ENCODE measurements around the gene UTP11.

The UTP11 gene

DNA sequence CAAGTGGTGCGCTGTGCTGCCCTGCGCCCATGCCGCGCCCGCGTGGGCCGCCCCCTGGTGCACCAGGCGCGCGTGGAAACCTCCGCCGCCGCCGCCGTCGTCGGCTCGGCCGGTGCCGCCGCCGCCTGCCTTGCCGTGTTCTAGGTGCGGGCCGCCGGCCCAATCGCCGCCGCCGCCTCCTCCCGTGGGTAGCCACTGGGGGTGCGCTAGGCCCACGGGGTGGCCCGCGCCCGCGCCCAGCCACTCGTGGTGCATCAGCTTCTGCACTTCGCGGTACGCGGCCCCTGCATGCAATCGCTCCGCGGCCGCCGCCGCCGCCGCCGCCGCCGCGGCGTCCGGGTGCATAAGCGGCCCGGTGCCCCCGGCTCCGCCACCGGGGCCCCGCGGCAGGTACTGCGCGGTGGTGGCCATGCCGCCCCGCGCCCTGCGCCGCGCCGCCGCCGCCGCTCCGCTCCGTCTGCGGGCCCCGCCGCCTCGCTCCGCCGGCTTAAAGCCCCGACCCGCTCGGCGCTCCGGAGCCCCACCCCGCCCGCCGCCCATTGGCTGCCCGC, 33.9 kb downstream of the UTP11 start, which contains the start of gene POU3F1:
TSS of gene POU3F1 (minus strand) at position 461 of the 551 bp plus-strand sequence. CDS start at position 411, 50 bp downstream.
- DNase-seq (ENCODE audit: low read depth in 2 of 2): no peak

DNA sequence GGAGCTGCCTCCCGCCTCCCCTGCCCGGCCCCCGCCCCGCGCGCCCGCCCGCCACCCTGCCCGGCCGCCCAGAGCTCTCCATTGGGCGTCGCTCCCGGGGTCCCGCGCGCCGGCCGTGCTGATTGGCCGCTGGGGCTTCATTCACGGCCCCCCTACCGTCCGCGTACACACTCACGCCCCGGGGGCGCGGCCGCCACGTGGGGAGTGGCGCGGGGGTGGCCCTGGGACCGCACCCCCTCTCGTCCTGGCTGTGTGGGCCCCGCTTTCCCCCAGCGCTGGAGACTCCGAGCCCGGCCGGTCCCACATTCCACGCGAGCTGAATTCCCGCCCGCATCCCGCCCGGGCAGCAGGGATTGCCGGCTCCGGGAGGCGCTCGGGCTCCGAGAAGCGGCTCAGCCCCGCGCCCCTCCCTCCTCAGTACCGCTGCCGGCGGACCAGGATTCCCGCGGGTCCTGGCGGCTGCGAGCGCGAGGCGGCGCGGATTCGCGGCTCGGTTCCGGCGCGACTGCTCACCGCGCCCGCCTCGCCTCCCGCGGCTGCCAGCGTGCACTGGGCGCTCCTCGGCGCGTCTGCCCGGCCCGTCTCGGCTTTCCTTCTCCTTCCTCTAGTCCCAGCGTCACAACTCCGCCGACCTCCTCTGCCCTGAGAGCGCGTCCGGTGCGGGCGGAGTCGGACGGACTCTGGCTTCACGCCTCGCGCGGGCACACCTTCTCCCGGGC, 34.5 kb downstream of the UTP11 start:
- peak; percentile 41 to 62 for DNase-seq (ENCODE audit: low read depth in 2 of 2)

DNA sequence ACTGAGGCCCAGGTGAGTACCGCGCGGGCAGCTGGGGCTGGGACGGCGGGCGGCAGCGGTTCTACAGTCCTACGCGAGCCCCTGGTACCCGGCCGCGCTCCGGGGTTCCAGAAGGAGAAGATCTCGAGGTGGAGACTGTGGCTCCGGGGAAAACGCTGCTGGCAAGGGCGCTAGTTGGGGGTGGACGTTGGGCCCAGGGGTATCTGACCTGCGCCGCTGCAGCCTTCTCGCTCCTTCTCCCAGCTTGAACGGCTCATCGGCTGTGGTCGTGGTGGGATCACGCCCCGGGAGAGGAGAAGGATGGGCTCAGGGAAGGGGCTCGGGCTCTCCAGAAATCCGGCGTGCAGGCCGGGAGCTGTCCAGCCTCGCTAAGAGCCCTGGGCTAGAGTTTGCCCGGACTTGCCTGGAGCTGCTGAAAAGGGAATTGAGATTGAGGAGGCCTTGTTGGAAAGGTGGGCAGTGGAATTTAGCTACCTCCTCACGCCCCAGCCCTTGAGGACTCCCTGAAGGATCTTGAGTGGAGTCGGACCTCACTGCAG, 35.1 kb downstream of the UTP11 start:
- no peak for DNase-seq (ENCODE audit: low read depth in 2 of 2)

DNA sequence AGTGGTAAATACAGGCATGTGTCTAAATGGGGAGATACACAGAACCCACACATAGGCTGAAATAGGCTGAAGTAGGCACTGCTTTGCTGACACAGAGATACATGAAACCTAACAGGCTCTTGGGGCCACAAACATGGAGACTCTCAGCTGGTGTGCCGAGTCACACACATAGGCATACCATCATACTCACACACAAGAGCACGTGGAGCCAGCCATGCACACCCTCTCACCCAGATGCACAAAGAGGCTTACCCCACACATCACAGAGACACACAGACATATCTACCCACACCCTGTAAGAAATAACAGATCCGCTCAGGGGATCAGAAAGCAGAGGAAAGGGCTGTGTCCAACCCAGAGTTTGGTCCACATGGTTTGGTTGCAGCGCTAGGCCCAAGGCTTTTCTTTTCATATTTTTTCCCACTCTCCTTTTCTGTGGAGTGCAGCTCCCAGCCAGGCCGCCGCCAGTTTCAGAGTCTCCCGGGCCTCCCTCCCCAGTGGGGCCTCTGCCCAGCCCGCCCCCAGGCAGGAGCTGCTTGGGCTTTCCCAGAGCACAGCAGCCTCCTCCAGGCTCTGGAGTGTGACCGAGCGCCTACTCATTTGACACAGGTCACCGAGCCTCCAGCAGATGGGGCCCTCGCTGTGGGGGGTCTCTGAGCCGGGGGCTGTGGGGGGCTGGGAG, 38.0 kb downstream of the UTP11 start:
- DNase-seq (ENCODE audit: low read depth in 2 of 2): no peak

DNA sequence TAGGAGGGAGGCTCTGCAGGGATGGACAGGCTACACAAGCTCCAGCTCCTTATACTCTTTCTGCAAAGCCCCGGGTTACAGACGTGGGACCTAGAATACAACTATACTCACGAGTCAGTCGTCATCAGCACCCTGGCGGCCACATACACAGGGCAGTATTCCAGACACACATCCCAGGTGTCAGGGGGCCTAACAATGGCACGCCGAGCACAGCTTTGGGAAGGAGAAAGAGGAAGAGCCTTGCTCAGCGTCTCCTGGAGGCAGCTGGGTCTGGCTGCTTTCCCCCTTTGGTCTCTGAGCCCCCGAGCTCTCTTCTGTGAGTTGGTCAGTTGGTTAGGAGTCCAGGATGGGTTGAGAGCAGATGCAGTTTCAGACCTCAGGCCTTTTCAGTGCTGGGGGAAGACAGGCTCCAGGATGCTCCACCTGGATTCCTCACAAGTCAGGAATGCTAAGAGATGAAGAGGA, 38.6 kb downstream of the UTP11 start:
- no peak for DNase-seq (ENCODE audit: low read depth in 2 of 2)

DNA sequence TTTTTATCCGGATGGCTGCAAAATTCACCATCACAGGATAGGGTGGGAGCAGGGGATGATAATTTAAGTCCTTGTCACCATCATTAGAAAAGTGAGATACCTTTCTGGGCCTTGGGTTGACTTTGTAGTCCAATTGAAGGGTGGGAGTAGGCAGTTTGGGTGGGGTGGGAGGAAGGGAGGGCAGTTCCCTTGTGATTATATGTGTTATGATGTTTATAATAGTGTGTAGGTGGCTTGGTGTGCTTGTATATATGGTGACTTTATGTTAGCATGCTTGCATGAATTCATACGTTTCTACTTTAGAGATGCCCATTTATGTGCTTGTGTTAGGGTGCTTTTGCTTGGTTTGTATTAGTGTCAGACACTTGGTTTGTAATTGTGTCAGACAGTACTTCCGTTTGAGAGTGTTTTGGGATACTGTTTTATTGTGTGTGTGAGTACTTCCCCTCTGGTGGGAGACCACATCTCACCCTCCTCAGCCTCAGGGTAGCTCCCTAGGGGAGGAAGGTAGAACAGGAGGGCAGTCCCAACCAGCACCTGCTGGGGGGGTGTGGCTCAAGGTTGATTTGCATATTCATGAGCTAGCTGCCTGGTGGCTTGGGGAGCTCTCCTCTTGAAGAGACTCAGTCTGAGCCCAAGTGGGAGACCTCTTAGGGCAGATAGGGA, 40.3 kb downstream of the UTP11 start:
- DNase-seq (ENCODE audit: low read depth in 2 of 2): no peak

DNA sequence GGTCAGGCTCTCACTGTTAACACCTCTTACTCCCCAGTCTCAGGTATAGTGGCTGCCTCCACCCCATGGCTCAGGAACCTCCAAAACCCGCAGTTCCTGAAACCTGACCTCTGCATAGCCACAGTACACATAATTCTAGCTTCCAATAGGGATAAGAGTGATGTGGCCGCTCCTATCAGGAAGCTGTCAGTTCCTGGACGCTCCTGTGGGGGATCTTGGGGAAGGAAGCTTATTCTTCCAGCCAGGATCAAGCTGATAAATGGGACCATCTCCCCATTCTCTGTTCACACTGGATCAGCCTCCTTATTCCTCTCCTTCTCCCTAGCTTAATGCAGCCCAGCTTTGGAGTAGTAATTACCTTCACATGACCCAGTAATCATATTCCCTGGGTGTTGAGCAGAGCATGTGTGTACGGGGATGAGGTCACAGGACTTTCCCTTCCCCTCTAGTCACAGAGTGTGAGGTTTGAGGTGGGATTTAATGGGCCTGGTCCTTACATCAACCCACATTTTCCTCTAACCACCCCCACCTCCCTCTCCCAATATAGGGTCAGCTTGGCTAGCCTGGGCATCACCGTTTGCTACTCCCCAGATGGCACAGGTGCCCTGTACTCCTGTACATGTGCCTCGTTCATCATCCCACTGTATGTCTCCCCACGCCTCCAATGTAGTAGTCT, 41.0 kb downstream of the UTP11 start:
- no peak for DNase-seq (ENCODE audit: low read depth in 2 of 2)

DNA sequence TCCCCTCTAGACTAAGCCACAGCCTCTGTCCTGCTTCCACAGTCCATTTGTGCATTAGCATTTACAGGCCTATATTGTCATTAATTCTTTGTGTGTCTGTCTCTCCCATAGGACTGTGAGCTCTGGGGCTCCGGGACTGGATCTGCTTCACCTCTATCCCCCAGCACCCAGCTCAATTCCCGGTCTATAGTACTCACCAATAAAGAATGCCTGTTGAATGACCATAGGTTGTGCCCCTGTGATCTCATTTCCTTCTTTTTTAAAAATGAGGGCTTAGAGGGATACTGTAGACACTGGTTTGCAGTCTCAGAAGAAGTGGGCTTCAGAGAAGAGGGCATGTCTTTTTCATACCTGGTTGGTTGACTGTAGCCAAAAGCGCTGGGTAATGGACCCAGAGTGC, 42.9 kb downstream of the UTP11 start:
- DNase-seq (ENCODE audit: low read depth in 2 of 2): no peak

DNA sequence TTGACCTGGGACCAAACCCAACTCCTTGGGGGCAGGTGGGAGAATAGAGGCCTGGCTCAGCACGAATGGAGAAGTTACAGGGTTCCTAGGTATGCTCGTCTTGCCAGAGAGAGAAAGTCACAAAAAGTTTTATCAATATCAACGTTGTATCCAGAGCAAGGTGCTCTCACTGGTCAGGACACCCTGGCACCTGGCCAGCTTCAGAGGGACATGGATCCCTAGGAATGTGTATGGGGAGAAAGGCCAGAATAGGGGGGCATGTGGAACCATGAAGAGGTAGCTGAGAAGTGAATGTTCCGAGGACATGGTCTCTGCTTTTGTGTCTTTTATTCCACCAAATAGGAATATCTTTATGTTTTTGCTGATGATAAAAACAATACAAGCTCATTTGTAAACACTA, 43.4 kb downstream of the UTP11 start:
- DNase-seq (ENCODE audit: low read depth in 2 of 2): no peak

DNA sequence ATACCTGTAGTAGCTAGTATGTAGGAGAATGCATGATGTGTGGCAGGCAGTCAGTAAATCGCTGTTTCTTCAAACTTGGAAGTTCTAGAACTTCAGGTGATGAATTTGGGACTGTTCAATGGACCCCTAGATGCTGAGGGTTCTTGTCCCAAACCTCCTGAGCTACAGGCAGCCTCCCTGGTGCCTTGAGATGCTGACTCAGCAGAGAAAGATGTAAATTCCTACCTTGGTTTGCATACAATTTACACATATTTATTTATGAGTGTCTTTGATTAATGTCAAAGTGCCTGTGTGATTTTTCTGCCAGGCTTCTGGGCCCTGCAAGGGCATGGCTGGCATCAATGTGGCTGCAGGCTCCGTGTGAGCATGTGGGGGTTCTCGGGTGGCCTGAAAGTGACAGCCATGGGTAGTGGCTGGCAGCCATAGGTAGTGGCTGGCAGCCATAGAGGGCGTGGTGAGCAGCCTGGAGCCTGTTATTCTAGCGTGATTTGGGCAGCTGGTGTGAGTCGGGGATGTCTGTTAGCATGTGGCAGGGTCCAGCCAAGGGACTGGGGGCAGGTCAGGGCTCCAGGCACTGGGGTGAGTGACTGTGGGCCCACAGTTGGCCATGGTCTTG, 47.2 kb downstream of the UTP11 start:
- DNase-seq (ENCODE audit: low read depth in 2 of 2): no peak

DNA sequence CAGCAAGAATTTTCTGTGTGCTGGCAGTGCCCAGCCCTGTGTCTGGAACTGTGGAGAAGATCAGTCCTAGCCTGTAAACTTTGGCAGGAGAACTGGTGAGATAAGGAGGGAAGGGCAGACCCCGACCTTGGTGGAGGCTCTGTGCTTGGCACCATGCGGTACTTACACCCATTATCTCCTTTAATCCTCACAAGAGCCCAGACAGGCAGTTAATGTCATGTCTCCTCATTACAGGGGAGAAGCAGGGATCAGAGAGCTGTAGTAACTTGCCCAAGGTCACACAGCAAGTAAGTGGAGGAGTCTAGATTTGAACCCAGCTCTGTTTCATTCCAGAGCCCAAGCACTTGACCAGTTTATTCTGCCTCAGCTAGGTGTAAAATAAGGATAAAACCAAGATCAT, 48.0 kb downstream of the UTP11 start:
- no peak for DNase-seq (ENCODE audit: low read depth in 2 of 2)

DNA sequence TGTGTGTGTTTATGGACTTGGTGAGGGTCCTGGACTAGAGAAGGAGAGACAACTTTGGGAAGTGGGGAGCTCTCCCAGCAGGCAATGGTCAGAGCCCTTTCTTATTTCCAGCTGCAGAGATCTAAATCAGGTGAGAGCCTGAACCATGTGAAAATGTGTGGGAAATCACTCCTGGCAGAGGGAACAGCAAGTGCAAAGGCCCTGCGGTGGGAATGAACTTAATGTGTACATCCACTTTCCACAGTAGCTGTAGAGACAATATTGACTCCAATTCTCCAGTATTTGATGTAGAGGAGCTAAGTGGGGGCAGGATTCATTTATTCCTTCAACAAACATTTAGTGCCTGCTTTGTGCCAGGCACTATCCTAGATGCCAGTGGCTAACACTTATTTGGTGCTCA, 48.8 kb downstream of the UTP11 start:
- DNase-seq (ENCODE audit: low read depth in 2 of 2): no peak

DNA sequence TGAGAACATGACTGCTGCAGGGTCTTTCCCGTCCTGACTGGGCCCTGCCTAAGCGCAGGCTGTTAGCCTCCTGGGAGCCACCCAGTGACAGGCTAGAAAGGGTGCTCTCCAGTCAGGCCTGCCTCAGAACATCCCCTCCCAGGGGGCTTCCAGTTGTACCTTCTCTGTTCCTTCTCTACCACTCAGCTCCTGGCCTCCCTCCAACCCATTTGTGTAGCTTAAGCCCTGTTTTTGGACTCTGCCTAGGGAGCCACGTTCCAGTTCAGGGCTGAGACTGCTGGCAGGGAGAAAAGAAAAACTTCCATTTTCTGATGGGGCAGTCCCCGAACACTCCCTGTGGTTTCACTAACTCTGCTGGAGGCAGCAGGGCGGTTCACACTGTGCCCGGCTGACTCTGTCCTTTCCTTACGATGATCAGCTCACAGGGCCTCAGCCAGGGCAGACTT, 49.4 kb downstream of the UTP11 start:
- DNase-seq (ENCODE audit: low read depth in 2 of 2): no peak

DNA sequence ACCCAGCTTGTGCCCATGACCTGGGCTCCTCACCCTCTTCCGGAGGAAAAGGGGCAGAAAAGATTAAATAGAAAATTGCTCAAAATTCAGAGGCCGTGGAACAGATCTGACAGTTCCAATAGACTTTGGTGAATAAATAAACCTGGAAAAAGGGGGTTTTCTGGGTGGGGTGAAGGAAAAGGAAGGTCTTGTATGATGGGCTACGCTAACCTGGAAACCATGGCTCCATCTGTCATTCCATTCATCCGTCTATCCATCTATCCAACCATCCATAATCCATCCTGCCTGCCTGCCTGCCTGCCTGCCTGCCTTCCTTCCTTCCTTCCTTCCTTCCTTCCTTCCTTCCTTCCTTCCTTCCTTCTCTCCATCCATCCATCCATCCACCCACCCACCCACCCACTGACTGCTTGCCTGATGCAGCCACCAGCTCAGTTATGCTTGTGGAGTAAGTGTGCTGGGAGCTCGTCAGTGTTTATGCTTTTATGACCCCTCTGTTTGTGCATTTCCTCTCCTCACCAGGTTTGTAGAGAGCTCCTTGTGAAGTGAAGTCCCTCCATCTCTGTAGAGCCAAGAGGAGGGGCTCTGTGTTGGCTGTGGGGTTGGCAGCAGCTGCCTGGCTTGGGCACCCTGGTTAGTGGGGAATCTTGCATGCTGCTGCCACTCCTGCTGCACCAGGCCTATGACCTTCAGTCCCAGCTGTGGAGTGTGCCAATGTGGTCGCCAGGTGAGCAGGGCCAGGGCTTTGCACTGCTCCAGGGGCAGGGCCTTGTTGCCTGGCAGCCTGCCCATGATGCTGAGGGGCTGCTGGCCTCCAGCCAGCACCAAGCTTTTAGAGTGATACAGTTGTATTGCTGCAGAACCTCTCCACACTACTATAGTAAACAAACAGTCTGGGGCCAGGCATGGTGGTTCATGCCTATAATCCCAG, 50.1 kb downstream of the UTP11 start:
- DNase-seq (ENCODE audit: low read depth in 2 of 2): no peak

DNA sequence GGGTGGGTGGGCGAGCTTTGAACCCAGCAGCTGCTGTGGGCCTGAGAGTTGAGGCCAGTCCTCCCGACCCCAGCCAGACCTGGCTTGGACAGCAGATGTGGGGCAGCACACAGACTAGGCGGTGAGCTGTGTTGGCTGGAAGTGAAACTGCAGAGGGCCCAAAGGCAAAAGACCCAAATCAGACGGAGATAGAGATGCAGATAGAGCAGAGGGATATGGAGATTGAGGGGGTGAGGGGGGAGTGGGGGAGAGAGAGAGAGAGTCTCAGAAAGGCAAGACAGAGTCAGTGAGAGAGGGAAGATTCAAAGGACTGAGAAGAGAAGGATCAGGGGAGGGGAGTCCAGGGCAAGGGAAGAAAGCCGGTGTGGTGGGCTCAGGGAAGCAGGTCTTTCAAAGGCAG, 51.1 kb downstream of the UTP11 start:
- DNase-seq (ENCODE audit: low read depth in 2 of 2): no peak

DNA sequence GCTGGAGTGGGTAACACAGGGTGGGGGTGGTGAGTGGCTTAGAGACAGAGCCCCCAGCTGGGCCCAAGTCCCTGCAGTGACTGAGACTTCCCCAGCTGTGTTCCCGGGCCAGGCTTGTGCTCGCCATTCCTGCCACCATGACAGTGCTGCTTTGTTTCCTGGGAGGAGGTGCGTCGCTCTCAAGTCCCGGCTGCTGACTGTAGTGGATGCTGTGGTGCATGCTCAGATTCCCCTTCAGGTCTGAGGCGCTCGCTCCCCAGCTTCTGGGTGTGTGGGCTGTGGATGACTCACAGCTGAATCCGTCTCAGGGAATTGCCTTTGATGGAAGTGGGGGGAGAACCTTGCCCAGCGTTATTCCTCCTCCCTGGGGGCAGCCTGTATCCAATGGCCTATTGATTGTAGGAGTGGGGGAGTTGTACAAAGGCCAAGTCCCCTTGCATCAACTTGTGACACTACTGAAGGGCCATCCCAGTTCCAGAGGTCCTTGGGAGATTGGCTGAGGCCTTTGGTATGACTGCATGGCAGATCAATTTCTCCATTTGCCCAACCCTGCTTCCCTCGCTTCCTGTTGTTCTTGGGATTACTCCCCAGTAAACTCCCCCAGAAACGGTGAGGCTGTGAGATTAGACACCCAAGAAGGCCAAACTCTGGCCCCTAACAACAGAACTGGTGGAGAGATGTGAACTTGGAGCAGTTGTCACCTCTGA, 51.8 kb downstream of the UTP11 start:
- no peak for DNase-seq (ENCODE audit: low read depth in 2 of 2)

DNA sequence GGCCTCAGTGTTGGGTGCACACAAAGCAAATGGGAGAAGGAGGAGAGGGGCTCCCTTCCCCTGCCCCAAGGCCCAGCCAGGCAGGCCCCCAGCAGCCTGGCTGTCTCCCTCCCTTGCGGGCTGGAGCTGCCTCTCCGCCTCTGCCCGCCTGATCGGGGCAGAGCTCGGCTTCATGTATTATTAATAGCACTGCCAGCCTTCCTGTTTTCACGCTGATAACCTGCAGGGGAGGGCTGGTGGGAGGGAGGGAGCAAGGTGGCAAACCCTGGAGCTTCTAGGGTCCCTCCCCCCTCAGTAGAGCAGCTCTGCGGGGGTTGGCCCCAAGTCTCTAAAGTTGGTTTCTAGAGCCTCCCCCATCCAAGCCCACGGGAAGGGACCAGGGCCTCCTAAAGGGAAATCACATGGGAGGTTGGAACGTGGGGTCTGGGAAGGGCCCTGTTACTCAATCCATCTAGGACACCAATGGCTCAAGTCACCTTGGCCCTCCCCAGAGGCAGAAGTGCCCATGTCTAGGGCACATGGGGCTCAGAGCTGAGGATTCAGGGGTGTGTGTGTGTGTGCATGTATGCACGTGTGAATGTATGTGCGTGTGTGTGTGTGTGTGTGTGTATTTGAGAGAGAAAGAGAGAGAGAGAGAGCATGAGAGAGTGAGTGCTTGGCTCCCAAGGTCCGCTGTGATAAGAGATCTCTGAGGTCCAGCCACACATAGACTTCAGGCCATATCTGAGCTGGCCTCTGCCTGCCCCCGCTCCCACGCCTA, 55.9 kb downstream of the UTP11 start:
- DNase-seq (ENCODE audit: low read depth in 2 of 2): no peak

DNA sequence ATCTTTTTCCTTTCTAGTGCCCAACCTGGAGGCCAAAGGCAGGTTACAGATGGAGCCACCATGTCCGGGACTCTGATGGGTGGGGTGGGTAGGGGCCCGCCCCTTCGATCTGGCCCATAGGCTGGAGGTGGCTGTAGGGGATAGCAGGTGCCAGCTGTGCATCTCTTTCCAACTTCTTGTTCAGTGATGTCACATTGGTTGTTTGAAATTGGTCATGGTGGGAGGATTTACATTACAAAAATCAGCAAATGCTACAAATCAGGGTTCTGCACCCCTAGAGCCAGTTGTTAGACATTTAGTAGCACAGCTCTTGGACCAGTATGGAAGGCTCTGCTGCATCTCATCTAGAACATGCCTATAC, 56.4 kb downstream of the UTP11 start:
- no peak for DNase-seq (ENCODE audit: low read depth in 2 of 2)
